NCI-H2196 (cell line): Measurements from ENCODE around the gene CCDC195.
"Not testable (repeated sequence)": the region's sequence is repeated elsewhere in the genome, so short reads cannot be mapped to it uniquely, and the experiment has no call there.

ENCODE experiments used
- DNase-seq: peaks from one replicate; lab custom pipeline; 2025; ENCODE audit not compliant: unreplicated experiment; lab: John Stamatoyannopoulos, UW

Gene CCDC195

DNA sequence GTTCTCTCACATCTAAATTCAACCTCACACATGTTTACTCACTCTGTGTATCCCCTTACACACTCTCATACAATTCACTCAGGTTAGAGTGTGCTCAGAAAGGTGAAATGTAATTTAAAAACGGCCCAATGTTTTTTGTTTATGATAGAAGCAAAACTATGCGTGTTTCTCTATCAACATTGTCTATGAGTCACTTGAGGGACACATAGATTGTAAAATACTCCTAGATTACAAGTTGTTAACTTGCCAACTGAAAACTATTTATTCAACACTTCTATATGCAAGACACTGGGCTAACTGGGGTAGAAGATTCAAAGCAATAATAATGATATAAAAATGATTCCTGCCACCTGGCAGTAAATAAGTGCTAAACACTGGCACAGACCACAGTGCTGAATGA, 24.6 kb downstream of the CCDC195 start:
- DNase-seq, result no peak

DNA sequence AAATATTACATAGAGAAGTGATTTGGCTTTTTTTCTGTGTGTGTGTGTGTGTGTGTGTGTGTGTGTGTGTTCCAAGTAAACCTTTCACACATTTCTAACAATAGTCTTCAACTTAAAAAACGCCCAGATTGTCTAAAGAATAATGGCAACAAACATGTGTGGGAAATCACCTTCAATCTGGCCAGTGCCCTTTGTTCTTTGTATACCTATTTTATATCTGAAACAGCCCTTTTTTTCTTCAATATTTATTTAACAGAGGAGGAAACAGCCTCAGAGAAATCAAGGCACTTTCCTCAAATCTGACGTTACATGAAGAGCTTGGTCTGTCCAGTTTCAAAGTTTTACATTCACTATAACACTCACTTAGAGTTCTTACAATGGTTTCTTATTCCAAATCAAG, 25.3 kb downstream of the CCDC195 start:
- DNase-seq, result no peak

DNA sequence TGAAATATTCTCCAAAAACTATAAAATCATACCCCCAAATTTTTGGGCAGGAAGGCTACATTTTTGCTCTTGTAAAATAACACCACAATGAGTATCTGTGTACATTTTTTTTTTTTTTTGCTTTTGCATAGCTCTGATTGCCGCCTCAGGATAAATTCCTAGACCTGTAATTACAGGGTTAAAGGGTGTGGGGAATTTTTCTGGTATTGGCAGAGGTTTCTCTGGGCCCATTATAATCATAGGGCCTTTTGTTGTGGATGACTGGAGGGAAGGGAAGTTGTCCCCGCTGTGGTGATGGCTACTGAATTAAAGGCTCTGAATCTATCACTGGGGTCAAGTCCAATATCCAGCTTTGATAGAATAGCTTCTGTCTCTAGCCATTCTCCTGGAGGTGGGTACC, 26.6 kb downstream of the CCDC195 start:
- DNase-seq, result no peak

DNA sequence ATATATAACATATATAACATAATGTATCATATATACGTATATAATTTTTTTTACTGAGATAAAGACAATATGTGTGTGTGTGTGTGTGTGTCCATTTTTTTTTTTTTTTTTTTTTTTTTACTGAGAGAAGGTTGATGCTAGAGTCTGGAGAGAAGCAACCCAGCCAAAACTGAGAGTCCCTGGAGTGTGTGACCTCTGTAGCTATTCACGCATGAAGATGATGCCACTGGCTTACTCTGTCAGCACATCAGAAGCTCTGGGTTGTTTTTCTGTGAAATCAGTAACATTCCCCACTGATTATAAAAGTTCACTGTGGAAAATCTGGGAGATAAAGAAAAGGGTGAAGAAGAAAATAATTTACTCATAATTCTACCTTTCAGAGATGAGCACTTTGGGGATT, 27.2 kb downstream of the CCDC195 start:
- no peak for DNase-seq

- no peak for DNase-seq
These were observed 29.0 kb downstream of the CCDC195 start for GRCh38 chr2:224687156-224687555.

DNA sequence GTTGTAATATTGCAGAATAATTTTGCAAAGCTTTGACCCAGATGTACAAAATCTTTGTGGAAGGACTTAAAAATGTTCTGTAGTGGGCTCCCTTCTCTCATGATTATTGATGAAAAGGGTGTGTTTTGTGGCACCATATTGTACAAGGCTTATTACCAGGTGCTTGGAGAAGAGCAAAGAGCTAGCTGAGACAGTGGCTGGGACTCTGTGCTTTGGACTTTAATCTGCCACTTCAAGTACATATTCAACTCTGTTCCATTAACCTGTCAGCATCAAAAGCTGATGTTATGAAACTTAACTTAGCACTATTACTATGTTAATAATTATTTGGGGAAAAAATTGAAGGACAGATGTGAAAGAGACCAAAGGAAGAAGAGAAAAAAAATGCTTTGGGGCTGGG, 31.0 kb downstream of the CCDC195 start:
- no peak for DNase-seq

GRCh38 chr2:224682134-224682533, 34.0 kb downstream of the CCDC195 start:
- no peak for DNase-seq

GRCh38 chr2:224671731-224672130, 44.4 kb downstream of the CCDC195 start:
- no peak for DNase-seq

DNA sequence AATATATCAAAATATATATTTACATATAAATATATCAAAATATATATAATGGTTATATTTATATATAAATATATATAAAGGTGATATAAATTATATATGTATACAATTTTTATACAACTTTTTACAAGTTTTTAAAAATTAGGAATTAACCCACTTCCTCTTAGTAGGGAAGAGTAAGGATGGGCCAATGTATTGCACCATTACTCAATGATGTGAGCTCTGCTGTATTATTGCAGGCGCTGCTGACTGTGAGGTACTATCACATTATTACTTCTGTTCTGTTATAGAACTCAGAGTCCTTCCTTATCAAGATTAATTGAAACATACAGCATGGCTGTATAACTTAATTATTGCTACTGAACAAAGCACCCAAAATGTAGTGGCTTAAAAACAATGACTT, 46.0 kb downstream of the CCDC195 start:
- DNase-seq, result no peak

DNA sequence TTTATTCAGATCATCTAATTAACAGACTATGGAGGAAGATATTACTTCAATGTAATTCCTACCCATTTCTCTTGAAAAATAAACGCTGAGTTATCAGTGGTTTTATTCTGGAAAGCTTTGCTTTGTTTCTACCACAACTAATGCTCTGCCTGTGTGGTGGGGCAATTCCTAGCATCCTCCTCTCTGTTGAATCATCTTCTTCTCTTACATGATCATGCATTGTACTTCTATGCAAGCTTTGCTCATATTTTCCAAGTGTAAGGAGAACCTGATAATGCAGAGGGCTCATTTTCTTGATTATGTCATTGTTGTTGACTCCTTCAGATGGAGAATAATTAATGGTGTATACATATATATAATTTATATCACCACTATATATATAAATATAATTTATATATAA, 46.7 kb downstream of the CCDC195 start:
- no peak for DNase-seq

DNA sequence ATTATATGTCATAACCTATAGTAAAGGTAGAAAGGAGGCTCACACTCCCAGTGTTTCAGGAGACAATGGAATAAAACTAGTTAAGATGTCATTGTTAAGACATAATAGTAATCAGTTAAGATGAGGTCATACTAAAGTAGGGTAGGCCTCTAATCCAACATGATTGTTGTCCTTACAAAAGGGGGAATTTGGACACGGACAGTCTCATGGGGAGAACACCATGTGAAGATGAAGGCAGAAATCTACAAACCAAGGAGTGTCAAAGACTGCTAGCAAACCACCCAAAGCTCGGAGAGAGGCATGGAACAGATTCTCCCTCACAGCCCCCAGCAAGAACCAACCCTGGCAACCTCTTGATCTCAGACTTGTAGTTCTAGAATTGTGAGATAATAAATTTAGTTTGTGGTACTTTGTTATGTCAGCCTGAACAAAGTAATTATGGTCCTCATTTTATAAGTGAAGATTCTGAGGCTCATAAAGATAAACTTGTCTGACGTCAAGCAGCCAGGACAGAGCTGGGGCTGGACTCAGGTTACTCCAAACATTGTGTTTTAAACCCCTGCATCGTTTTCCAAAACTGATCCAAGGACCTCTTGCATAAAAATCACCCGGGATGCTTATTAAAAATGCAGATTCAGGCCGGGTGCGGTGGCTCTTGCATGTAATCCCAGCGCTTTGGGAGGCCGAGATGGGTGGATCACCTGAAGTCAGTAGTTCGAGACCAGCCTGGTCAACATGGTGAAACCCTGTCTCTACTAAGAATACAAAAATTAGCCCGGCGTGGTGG, 47.8 kb downstream of the CCDC195 start:
- DNase-seq, result no peak

DNA sequence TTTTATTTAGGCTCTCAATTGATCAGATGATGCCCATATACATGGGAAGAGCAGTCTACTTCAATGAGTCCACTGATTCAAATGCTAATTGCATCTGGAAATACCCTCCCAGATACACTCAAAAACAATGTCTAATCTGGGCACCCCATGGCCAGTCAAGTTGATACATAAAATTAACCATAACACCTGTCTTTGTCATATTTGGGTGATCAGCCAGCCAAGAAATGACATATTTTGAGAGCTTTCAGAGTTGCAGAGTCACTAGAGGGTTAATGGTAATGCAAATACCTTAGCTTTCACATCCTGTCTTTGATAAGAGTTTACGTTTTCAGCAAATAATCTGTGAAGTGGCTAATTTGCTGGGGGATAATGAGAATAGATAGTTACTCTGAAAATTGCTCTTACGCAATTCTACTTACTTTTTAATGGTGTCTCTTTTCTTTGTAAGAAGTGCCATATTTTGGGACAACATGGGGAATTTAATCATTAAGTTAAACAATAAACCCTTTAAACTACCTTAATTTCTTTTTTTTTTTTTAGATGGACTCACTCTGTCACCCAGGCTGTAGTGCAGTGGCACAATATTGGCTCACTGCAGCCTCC, 49.1 kb downstream of the CCDC195 start:
- DNase-seq, result no peak

DNA sequence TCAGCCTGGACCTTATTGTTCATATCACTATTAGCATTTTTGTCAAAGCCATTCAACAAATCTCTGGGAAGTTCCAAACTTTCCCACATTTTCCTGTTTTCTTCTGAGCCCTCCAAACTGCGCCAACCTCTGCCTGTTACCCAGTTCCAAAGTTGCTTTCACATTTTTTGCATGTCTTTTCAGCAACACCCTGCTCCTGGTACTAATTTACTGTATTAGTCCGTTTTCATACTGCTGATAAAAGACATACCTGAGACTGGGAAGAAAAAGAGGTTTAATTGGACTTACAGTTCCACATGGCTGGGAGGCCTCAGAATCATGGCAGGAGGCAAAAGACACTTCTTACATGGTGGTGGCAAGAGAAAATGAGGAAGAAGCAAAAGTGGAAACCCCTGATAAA, 52.8 kb downstream of the CCDC195 start:
- not testable (repeated sequence) for DNase-seq

DNA sequence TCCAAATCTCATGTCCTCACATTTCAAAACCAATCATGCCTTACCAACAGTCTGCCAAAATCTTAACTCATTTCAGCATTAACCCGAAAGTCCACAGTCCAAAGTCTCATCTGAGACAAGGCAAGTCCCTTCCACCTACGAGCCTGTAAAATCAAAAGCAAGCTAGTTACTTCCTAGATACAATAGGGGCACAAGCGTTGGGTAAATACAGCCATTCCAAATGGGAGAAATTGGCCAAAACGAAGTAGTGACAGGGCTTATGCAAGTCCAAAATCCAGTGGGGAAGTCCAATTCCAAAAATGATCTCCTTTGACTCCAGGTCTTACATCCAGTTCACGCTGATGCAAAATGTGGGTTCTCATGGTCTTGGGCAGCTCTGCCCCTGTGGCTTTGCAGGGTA, 54.5 kb downstream of the CCDC195 start:
- DNase-seq, result not testable (repeated sequence)

DNA sequence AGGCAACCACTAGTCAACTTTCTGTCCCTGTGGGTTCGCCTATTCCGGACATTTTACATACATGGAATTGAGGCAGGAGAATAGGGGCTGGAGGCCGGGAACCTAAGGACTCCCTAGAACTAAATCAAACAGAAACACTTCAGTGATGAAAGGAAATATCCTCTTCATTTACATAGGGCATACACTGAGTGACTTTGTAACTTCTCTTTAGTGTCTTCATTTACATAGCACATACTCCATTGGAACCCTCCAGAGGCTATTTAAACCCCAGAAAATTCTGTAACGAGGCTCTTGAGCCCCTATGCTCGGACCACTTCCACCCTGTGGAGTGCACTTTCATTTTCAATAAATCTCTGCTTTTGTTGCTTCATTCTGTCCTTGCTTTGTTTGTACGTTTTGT, 56.5 kb downstream of the CCDC195 start:
- no peak for DNase-seq

DNA sequence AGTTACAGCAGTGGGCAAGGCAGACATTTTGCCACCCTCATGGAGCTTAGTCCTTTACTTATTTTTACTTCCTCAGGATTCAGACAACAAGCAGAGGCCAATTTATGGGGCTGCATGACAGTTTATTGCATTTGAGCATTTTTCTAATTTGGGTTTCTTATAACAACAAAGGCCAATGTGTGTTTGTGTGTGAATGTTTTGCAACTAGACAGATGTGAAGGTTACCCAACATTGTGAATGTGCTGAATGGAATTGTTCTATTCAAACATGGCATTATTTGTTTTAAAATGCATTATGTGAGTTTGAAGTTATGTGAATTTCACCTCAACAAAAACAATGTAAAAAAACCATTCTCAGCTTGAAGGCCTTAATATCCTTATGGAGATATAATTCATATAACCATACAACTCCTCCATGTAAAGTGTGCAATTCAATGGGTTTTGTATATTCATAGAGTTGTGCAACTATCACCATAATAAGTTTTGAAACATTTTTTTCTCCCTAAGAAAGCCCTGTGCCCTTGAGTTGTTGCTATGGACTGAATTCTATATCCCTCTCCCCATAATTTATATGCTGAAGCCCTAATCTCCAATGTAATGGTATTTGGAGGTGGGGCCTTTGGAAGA, 57.3 kb downstream of the CCDC195 start:
- no peak for DNase-seq

GRCh38 chr2:224657349-224657748, 58.8 kb downstream of the CCDC195 start:
- DNase-seq, result no peak

DNA sequence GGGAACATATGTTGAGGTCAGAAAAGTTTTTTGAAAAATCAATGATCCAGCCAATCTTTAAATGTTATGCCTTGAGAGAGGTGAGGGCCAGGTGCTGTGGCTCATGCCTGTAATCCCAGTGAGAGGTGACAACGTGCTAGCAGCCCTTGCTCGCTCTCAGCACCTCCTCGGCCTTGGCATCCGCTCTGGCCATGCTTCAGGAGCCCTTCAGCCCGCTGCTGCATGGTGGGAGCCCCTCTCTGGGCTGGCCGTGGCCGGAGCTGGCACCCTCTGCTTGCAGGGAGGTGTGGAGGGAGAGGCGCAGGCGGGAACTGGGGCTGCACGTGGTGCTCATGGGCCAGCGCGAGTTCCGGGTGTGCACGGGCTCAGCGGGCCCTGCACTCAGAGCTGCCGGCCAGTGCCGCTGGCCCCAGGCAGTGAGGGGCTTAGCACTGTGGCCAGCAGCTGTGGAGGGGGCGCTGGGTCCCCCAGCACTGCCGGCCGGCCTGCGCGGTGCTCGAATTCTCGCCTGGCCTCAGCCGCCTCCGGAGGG, 61.1 kb downstream of the CCDC195 start:
- no peak for DNase-seq
